K562 (cell line): ENCODE measurements around the gene LRRC7. TPM values are rescaled to one million over a fixed set of nuclear protein-coding genes. Genes with fewer than 3 reads are reported as not detected.

ENCODE experiments used
- ATAC-seq: fragments of 200-7000 bp; cut with Tn5 transposase; 3 replicates; pipeline ENCODE4 v1.9.1; 2020; ENCODE audit warnings: moderate library complexity
- BruUV-seq: library from RNA; stranded (reverse); fragments of 400-500 nt; replicated peaks from 2 replicates; lab custom pipeline; 2021; lab: Mats Ljungman, UMichigan
- CTCF ChIA-PET: fragments of 300-600 bp; formaldehyde crosslinking; extraction: SDS; loops from one replicate; lab custom pipeline; 2021; ENCODE audit warnings: low intra/inter-chr PET ratio; lab: Yijun Ruan, JAX
- POLR2A ChIA-PET: fragments of 300-600, 350-650 bp; sonication (Branson Sonifier 250); formaldehyde crosslinking; extraction: SDS; loops from one replicate; lab custom pipeline; 2021; ENCODE audit warnings: antibody characterized with exemption, inconsistent platforms; lab: Yijun Ruan, JAX
- DNase-seq, 4 experiments: peaks; one replicate each; pipeline versions ENCODE4 v3.0.0 to v3.0.0-alpha.2; 2011 to 2018; ENCODE audit warnings: low spot score in 3 of 4, mixed read lengths in 3 of 4; ENCODE audit errors: extremely low read depth in 1 of 4
- FAIRE-seq: peaks from 2 replicates; lab custom pipeline; 2011; peaks lifted over from hg19 to GRCh38; lab: Jason Lieb, UNC
- H2AFZ ChIP-seq: 2 replicates; pipeline ENCODE4 v1.6.0; 2011; ENCODE audit warnings: low read depth, low read length, control low read depth, inconsistent platforms
- H3K27ac ChIP-seq: fragments of 200-600 bp; 3 replicates; pipeline ENCODE4 v1.8.0; 2011; ENCODE audit warnings: low read depth, mild to moderate bottlenecking, control low read depth, inconsistent platforms, low read length, moderate library complexity, mixed read lengths; ENCODE audit errors: extremely low read depth
- H3K27me3 ChIP-seq, 2 experiments: fragments of 300-600 bp in 1 of 2; 2 replicates in 1 of 2; 3 replicates in 1 of 2; pipeline versions ENCODE4 v1.6.0 to v1.8.0; 2011; ENCODE audit warnings: inconsistent platforms in 2 of 2, low read length in 2 of 2, mild to moderate bottlenecking in 1 of 2, mixed read lengths in 1 of 2, moderate library complexity in 1 of 2; ENCODE audit not compliant: control insufficient read depth in 2 of 2, insufficient read depth in 2 of 2
- H3K36me3 ChIP-seq: fragments of 300-600 bp; 3 replicates; pipeline ENCODE4 v1.8.0; 2011; ENCODE audit warnings: mild to moderate bottlenecking, low read length, inconsistent platforms; ENCODE audit not compliant: control insufficient read depth, insufficient read depth
- H3K4me1 ChIP-seq, 2 experiments: fragments of 200-600 bp in 1 of 2; replicated peaks in 1 of 2; 2 replicates in 1 of 2; 3 replicates in 1 of 2; pipeline versions ENCODE4 v1.5.1 to v1.8.0; 2011; ENCODE audit warnings: inconsistent platforms in 2 of 2, low read length in 2 of 2, mild to moderate bottlenecking in 1 of 2, mixed read lengths in 1 of 2, moderate library complexity in 1 of 2; ENCODE audit not compliant: control insufficient read depth in 2 of 2, insufficient read depth in 2 of 2
- H3K4me2 ChIP-seq: 2 replicates; pipeline ENCODE4 v1.6.1; 2011; ENCODE audit warnings: low read length, control low read depth, inconsistent platforms, mixed read lengths; ENCODE audit not compliant: insufficient read depth
- H3K4me3 ChIP-seq: fragments of 200-600 bp; sonication (generic), shearing (Covaris generic); 2 replicates; pipeline ENCODE4 v1.5.1; 2016; ENCODE audit warnings: control low read depth, inconsistent platforms
- H3K79me2 ChIP-seq: fragments of 200-600 bp; 3 replicates; pipeline ENCODE4 v1.8.0; 2011; ENCODE audit warnings: low read length, inconsistent platforms; ENCODE audit not compliant: control insufficient read depth, insufficient read depth
- H3K9ac ChIP-seq, 2 experiments: 2 replicates each; pipeline versions ENCODE4 v1.6.0 to v1.6.1; 2011; ENCODE audit warnings: low read depth in 2 of 2, low read length in 2 of 2, control low read depth in 1 of 2, inconsistent platforms in 1 of 2, mild to moderate bottlenecking in 1 of 2, mixed read lengths in 1 of 2; ENCODE audit not compliant: insufficient read depth in 1 of 2
- H3K9me1 ChIP-seq: one replicate; pipeline ENCODE4 v1.6.0; 2011; ENCODE audit warnings: inconsistent platforms, mild to moderate bottlenecking, low read length, moderate library complexity; ENCODE audit not compliant: control insufficient read depth, insufficient read depth
- H3K9me3 ChIP-seq: replicated peaks from 2 replicates; pipeline ENCODE4 v1.5.1; 2011; ENCODE audit warnings: low read depth, low read length, inconsistent platforms; ENCODE audit not compliant: control insufficient read depth, insufficient read depth
- H4K20me1 ChIP-seq: replicated peaks from 2 replicates; pipeline ENCODE4 v1.6.1; 2011; ENCODE audit warnings: low read length, inconsistent platforms, mixed read lengths; ENCODE audit not compliant: control insufficient read depth, insufficient read depth
- BHLHE40 ChIP-seq: IDR thresholded peaks from 2 replicates; pipeline ENCODE4 v1.6.1; 2011; ENCODE audit warnings: low read length, improper control_type of control experiment
- CAMTA2 ChIP-seq: fragments of 250-450 bp; sonication (Bioruptor Pico); conservative IDR thresholded peaks from 2 replicates; pipeline ENCODE4 v1.5.1; 2022
- EGR1 ChIP-seq: fragments of 450-650 bp; conservative IDR thresholded peaks from 2 replicates; pipeline ENCODE4 v1.6.1; 2017; ENCODE audit warnings: mild to moderate bottlenecking
- KDM4B ChIP-seq, 2 experiments: fragments of 450-650 bp in 1 of 2; sonication (generic) in 1 of 2; IDR thresholded peaks; 2 replicates each; pipeline ENCODE4 v1.6.1; 2016 to 2017; ENCODE audit warnings: borderline replicate concordance in 2 of 2, antibody characterized with exemption in 1 of 2, low read depth in 1 of 2, mild to moderate bottlenecking in 1 of 2
- KLF1 ChIP-seq: fragments of 450-650 bp; IDR thresholded peaks from 2 replicates; pipeline ENCODE4 v1.6.1; 2016; ENCODE audit warnings: missing genetic modification characterization, missing compliant biosample characterization
- MEF2A ChIP-seq: IDR thresholded peaks from 2 replicates; pipeline ENCODE4 v1.6.1; 2011; ENCODE audit warnings: low read depth, mild to moderate bottlenecking, low read length, moderate library complexity; ENCODE audit not compliant: control insufficient read depth
- POU5F1 ChIP-seq: fragments of 150-350 bp; IDR thresholded peaks from 2 replicates; pipeline ENCODE4 v1.6.1; 2014; ENCODE audit warnings: borderline replicate concordance, low read length, low read depth, mild to moderate bottlenecking; ENCODE audit not compliant: partially characterized antibody
- PURB ChIP-seq: sonication (generic); formaldehyde crosslinking; IDR thresholded peaks from 2 replicates; pipeline ENCODE4 v1.9.0; 2021; ENCODE audit warnings: low read depth, mild to moderate bottlenecking, missing genetic modification reagents
- RBM34 ChIP-seq: fragments of 200-400 bp; formaldehyde crosslinking; IDR thresholded peaks from 2 replicates; pipeline ENCODE4 v1.6.1; 2018; ENCODE audit warnings: low read length, borderline replicate concordance; ENCODE audit not compliant: insufficient read depth
- SMARCC2 ChIP-seq: fragments of 450-650 bp; IDR thresholded peaks from 2 replicates; pipeline ENCODE4 v1.6.1; 2017; ENCODE audit warnings: antibody characterized with exemption, moderate library complexity, mild to moderate bottlenecking, low read depth
- SMC3 ChIP-seq: conservative IDR thresholded peaks from 2 replicates; pipeline ENCODE4 v1.6.1; 2011; ENCODE audit warnings: low read depth, low read length, improper control_type of control experiment; ENCODE audit not compliant: insufficient read depth
- STAT5B ChIP-seq: fragments of 250-450 bp; sonication (Bioruptor Pico); IDR thresholded peaks from 2 replicates; pipeline ENCODE4 v1.8.0; 2021; ENCODE audit warnings: mild to moderate bottlenecking, inconsistent platforms
- ZNF785 ChIP-seq: fragments of 250-450 bp; sonication (Bioruptor Pico); IDR thresholded peaks from 2 replicates; pipeline ENCODE4 v1.4.0; 2020; ENCODE audit warnings: mild to moderate bottlenecking
- ZZZ3 ChIP-seq: fragments of 450-650 bp; IDR thresholded peaks from 2 replicates; pipeline ENCODE4 v1.6.1; 2016; ENCODE audit warnings: antibody characterized with exemption, mild to moderate bottlenecking, moderate library complexity
- in situ Hi-C: fragments of 300-500 bp; cut with MboI; formaldehyde crosslinking; loops from 4 replicates; pipeline ENCODE4 v1.15.0; 2018; ENCODE audit warnings: inconsistent platforms, mixed read lengths
- intact Hi-C: fragments of 100-400 bp; cut with micrococcal nuclease; formaldehyde crosslinking; loops from 2 replicates; pipeline ENCODE4 v1.14.2; 2022
- polyA plus RNA-seq, 8 experiments: library from polyadenylated mRNA; depleted of rRNA in 4 of 8; stranded (reverse) in 5 of 8; unstranded in 3 of 8; fragments of >200 nt; fragmentation: Nextera tagmentation in 2 of 8; fragmentation: Illumina TruSeq in 1 of 8; extraction: Ambion mirVana in 2 of 8; extraction: Trizol in 1 of 8; gene quantifications; 2 replicates each; pipeline versions ENCODE4 v1.2.1 to v1.2.3, GENCODE V29; 2011 to 2014; ENCODE audit warnings: inconsistent platforms in 1 of 8, missing spikeins in 1 of 8
- total RNA-seq, 7 experiments: library from RNA; depleted of rRNA in 6 of 7; stranded (reverse); fragments of >200 nt in 6 of 7; fragmentation: Illumina TruSeq in 2 of 7; extraction: Trizol in 2 of 7; gene quantifications; 2 replicates each; pipeline versions ENCODE4 v1.2.1 to v1.2.3, GENCODE V29; 2011 to 2021; ENCODE audit warnings: low replicate concordance in 1 of 7
- TF ChIP-seq, protein P1 (sequence below): fragments of 450-650 bp; formaldehyde crosslinking; IDR thresholded peaks from 2 replicates; pipeline ENCODE4 v1.4.0; 2022; ENCODE audit warnings: missing genetic modification characterization
- TF ChIP-seq, protein P2 (sequence below): fragments of 200-400 bp; formaldehyde crosslinking; IDR thresholded peaks from 2 replicates; pipeline ENCODE4 v1.6.1; 2017; ENCODE audit warnings: mild to moderate bottlenecking, low read depth, low read length, moderate library complexity
- TF ChIP-seq, protein P3 (sequence below): sonication (generic); formaldehyde crosslinking; IDR thresholded peaks from 2 replicates; pipeline ENCODE4 v1.5.0; 2020; ENCODE audit warnings: missing genetic modification reagents

Gene LRRC7
- total and polyA plus RNA-seq, 9 of the 15 experiments (the other 6 are each of a cell fraction or from before 2014, with no cell fraction given) = 0.09 to 0.94 (median 0.49) TPM

DNA sequence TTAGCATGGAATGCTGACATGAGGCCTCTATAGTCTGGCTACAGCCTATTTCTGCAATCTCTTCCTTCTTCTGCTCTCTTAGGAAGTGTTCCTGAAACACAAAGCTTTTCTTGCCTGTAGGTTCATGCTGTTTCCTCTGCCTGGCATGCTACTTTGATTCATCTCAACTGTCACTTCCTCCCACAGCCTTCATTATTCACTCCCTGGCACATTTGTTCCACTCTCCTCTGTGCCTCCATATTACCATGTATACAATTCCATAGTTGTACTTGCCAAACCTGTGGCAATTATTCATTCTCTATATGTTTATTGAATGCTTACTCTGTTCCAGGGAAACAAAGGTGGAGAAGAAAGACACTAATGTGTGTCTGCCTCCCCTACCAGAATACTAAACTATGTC is 210.2 kb downstream of the LRRC7 start:
- FAIRE-seq = no peak
- Histone ChIP-seq H3K4me3 (no peak overlapping the region), H3K27ac (no peak overlapping the region), H3K9me3 (no peaks in the 10 kb centered on the region), H3K4me2 (no peak overlapping the region), H2AFZ (no peak overlapping the region), H4K20me1 (no peaks in the 10 kb centered on the region), H3K27me3 (no peaks in the 10 kb centered on the region), H3K36me3 (no peaks in the 10 kb centered on the region), H3K4me1 (no peaks in the 10 kb centered on the region), H3K9me1 (no peaks in the 10 kb centered on the region), H3K9ac (no peak overlapping the region), H3K79me2 (no peaks in the 10 kb centered on the region)
- TF ChIP-seq, protein P1, sequence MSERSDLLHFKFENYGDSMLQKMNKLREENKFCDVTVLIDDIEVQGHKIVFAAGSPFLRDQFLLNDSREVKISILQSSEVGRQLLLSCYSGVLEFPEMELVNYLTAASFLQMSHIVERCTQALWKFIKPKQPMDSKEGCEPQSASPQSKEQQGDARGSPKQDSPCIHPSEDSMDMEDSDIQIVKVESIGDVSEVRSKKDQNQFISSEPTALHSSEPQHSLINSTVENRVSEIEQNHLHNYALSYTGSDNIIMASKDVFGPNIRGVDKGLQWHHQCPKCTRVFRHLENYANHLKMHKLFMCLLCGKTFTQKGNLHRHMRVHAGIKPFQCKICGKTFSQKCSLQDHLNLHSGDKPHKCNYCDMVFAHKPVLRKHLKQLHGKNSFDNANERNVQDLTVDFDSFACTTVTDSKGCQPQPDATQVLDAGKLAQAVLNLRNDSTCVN = no peak
- no peak for TF ChIP-seq ZZZ3
- no peak for TF ChIP-seq KDM4B (IDR thresholded peaks at IDR 0.05; ENCODE audit: borderline replicate concordance in 2 of 2, low read depth in 1 of 2)
- TF ChIP-seq, protein P2, sequence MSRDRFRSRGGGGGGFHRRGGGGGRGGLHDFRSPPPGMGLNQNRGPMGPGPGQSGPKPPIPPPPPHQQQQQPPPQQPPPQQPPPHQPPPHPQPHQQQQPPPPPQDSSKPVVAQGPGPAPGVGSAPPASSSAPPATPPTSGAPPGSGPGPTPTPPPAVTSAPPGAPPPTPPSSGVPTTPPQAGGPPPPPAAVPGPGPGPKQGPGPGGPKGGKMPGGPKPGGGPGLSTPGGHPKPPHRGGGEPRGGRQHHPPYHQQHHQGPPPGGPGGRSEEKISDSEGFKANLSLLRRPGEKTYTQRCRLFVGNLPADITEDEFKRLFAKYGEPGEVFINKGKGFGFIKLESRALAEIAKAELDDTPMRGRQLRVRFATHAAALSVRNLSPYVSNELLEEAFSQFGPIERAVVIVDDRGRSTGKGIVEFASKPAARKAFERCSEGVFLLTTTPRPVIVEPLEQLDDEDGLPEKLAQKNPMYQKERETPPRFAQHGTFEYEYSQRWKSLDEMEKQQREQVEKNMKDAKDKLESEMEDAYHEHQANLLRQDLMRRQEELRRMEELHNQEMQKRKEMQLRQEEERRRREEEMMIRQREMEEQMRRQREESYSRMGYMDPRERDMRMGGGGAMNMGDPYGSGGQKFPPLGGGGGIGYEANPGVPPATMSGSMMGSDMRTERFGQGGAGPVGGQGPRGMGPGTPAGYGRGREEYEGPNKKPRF = no peak
- no peak for TF ChIP-seq KLF1 (tag)
- TF ChIP-seq BHLHE40 = no peak
- TF ChIP-seq ZNF785 (CRISPR knock-in tag) = no peak
- TF ChIP-seq STAT5B (CRISPR knock-in tag) = no peak
- TF ChIP-seq, protein P3, sequence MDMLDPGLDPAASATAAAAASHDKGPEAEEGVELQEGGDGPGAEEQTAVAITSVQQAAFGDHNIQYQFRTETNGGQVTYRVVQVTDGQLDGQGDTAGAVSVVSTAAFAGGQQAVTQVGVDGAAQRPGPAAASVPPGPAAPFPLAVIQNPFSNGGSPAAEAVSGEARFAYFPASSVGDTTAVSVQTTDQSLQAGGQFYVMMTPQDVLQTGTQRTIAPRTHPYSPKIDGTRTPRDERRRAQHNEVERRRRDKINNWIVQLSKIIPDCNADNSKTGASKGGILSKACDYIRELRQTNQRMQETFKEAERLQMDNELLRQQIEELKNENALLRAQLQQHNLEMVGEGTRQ (CRISPR knock-in tag) = no peak
- no peak for TF ChIP-seq EGR1
- TF ChIP-seq PURB (CRISPR knock-in tag) = no peak
- TF ChIP-seq SMC3 = no peak
- no peak for TF ChIP-seq SMARCC2
- TF ChIP-seq POU5F1 = no peak
- TF ChIP-seq RBM34 = no peak
- TF ChIP-seq CAMTA2 (CRISPR knock-in tag) = no peak
- TF ChIP-seq MEF2A = no peak
- ChIA-PET POLR2A (no interaction called here), CTCF (no interaction called here)
- no peak for ATAC-seq
- DNase-seq = no peak
- in situ Hi-C loops (no loop called here), intact Hi-C loops (no loop called here)
- no TSS peak for BruUV-seq
